HG03439 (cell line): Measurements from ENCODE around the gene HOXA1.

ENCODE experiments used
- ATAC-seq: cut with Tn5 transposase; IDR thresholded peaks from one replicate; pipeline ENCODE4 v1.9.1; 2021; ENCODE audit warnings: mild to moderate bottlenecking, moderate library complexity; ENCODE audit not compliant: unreplicated experiment

HOXA1 gene

DNA sequence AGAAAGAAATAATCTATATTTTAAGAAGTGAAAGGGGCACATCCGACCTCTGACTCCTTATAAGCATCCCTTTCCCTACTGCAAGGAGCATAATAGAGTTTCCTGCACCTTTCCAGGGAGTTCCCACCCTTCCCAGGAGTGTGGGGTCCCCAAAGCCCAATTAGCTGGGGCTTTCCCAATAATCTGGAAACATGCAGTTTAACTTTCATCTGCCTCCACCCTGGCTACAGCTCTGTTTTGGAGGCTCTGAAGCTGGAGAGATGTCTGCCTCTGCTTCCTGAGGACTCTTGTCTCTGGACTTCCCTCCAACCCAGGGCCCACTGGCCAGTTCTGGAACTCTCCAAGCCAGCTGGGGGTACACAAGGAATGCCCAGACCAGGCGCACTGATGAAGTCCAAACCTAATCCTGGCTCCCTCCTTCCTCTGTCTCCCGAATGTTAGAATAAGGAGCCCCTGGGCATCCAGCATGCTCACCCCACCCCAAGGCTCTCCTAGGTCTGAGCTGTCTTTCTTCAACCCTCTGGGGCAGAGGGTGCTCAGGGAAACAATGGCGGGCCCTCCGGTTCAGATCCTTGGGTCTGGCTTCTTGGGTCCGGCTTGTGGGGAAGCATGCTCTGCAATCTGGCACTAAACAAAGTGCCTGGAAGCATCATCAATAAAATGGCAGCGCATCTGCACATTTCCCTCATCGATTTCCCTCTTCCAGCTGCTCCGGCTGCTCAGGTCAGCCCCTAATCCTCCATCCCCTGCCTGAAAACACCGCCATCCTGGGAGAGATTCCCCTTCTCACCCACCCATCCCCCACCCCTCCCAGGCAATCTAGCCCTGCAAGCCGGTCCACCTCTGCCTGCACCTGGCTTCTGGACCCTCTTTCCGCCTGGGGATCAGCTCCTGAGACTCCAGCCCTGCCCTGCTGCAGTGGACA is 21.4 kb upstream of the HOXA1 start:
- ATAC-seq: no peak

DNA sequence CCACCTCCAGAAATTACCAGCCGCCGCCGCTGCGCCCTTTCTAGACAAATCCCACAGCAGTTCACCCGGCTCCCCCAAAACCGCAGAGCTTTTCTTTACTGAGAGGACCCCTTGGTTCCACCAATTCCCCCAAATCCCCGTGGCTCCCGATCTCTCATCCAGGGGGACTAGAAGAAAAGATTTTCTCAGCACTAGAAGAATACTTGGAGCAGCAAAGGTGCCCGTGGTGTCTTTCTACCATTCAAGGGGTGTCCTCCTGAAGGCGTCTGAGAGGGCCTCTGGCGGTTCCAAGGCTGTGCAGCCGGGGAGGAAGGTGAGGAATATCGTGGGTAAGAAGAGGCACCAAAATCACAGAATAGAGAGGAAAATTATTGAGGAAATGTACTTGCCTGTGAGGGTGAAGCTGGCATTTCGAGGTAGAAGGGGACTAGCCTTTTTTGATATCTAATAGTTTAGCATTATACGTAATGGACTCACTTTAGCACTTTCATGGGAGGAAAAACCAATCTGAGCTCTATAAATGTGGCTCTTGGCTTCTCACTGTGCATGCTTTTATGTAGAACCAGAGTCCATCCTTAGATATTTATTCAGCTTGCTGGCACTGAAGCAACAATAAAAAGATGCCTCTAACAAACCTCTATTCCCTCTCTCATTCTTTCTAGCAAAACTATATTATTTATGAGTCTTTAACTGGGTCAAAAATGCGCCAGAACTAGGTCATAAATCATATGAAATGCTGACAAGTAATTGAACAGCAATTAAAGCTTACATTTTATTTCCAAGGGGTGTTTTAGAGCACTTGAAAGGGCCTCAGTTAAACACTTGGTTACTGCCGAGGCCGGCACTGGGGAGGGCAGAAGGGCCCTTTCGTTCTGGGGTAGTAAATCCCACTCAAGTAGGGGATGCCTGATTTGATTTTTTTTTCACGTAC is 20.5 kb upstream of the HOXA1 start:
- ATAC-seq: no peak

DNA sequence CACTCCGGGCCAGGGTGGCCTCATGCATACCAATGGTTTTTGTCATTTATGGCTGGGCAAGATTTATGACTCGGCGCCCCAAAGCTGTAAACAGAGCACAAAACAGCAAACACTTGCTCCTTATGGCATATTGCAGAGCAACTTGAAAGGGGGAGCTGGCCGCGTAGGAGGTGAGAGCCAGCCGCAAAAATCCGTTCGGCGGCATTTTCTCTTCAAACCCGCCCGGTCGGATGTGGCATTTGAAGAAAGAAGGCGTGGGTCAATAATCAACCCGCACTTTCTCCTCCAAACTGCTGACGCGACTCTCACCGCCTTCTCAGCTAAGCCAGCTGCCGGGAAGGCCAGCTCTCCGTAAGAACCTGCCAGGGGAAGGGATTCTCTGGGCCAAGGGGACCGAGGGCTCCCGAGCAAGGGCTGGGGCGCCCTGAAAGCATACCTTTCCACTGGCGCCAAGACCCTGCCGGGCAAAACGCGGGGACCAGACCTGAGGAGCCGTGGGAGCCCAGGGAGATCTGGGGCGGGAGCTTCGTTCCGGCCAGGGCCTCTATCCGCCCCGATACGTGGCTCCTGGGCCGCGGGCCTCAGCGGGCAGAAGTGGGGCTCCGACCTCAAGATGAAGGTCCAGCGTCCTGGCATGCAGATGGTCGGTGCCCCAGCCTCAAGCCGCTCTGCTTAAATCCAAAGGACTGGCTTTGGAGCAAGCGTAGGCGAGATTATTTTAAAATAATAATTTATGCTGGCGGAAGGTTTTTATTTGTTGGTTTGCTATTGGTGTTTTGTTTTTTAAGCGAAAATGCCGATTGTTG is 19.6 kb upstream of the HOXA1 start:
- no peak for ATAC-seq

DNA sequence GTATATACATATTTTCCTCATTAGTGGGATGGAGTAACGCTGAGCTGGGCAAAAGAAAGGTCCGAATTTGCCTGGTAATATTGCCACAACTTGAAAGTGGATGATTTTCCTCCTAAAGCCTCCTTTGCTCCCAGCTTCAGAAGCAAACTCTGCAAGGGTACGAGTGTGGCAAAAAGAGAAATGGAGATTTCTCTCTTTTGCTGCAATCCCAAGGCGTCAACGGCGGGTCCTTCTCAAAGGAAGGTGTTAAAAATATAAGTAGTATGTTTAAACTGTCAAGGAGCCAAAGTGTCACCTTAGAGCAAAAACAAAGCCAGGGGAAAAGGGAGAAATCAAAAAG is 19.1 kb upstream of the HOXA1 start:
- no peak for ATAC-seq

DNA sequence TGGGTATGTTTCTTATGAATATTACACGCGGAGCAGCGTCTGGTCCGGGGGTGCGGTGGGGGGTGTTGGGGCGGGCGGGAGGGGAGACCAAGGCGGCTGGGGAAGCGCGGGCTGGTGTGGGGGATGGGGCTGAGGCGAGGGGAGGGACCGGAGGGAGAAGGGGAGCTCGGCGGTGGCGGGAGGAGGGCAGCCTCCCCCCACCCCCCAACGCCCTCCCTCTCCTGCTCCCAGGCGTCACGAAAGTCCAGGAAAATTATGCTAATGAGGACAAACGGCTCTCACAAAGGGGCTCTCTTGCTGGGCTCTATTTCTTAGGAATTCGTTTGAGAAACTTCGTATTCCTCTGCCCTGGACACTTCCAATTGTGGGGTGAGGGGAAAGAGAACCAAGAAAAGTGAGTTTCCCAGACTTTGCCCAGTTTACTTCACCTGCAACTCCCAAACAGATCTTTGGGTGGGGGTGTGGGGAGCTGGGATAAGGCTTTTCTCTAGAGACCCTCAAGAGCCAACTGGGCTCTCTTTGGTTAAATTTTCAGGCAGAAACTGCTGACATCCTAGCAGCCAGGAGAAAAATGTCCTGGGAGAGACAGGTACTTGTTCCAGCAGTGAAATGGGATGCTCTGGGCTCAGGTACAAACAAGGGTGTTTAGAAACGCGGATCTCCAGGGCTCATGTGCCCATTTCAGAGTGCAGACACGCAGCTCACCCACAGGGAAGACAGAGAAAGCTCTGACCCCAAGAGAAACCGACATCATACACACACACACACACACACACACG is 18.4 kb upstream of the HOXA1 start:
- no peak for ATAC-seq

DNA sequence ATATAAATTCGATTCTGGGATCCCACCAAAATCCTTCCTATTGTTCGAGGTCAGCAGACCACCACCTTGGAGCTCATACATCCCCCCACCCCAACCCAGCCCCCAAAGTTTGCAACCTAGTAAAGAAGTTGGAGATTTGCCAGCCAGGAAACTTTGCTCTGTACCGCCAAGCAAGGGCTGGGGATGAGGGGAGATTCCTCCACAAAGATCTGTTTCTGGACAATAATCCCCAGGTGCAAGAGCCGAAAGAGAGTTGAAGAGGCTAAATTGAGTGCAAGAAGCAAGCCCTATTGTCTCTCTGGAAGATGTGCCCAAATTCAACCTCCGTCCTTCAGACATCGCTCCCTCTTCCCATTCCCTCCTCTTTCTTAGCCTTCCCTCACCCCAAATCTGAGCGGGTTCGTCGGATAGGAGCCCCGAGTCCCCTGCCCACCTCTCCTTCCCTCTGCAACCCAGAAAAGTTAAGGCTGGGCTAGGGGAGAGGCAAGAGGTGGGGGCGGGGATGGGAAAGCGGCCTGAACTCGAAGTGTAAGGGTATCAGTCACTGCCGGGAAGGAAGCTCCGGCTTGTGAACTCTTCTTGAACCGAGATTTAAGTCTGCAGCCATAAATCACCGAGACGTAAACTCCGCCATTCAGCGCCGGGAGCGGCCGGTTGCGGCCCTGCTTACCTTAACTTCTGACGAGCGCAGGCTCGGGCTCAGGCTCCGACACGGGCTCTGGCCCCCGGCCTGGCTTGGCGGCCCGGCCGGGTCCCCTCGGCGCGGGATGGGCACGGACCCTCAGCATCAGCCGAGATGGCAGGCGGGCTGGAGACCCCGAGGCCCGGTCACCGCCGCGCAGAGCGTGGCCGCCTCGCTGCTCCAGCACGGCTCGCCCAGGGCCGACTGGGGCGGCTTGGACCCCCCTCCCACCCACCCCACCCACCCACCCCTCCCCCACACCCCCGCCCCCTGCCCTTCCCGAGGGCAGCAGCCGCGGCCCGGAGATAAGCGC is 17.5 kb upstream of the HOXA1 start:
- ATAC-seq: no peak

DNA sequence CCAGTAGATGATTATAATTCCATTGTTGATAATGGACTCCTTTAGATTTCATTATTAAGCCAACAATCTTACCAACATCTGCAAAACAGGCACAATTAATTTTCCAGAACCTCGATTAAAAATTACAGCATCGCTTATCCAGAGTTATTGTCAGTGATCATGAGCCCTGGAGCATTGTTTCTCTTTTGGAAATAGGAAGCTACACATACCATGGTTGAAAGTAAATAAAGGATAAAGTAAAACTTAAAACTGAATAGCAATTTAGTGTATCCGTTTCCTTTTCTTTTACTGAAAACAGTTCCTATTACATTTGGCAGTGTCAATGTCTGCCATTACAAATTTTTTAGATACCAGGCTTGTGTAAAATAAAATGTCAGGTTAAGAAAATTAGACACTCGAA is 16.6 kb upstream of the HOXA1 start:
- no peak for ATAC-seq

DNA sequence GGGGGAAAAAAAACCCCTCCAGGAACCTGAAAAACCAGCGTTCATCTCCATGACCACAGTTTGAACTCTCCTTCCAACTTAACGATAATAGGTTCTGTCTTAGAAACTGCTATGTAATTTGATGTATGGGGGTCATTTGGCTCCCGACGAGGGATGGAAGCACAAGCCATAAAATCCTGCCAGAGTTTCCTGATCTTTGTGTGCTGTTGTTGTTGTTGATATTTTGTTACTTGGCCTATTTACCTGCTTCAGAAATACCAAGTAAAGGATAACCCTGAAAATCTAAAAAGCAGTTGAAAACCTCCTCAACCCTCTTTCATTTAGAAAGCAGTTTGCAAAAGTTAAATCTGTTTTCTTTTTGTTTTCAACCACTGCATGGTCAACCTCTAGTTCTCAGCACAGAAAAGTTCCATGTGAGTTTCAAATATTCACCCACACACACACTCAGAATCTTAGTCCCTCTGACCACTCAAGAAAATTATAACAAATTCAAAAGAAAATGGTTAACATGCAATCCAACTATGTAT is 16.0 kb upstream of the HOXA1 start:
- no peak for ATAC-seq

DNA sequence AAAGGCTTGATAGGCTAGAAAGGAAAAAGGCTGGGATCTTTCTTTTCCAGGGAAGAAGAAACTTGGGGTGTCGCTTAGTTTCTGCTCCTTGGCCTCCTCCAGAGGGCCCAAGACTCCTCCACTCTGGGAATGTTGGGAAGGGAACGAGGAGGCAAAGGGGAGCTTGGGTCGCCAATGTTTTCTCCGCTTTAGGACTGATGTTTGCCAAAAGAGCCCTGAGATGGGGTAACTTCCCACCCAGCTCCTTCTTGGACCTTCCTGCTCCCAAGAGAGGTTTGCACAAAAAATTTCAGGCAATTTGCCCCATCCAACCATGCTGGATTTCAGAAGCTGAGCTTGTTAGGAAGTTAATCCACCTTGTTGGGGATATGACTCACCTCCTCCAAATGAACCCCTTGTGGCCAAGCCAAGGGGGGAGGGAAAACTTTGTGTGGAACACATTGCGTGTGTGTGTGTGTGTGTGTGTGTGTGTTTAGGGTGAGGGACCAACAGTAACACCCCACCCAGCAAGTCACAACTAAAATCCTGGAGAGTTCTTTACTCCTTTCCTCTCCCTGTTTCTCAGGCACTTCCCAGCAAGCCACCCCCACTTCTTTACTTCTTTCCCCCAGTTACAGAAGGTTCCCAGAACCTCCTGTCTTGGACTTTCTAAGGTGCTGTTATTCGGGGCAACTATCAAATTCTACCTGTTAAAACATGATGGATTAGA is 15.4 kb upstream of the HOXA1 start:
- ATAC-seq: no peak

DNA sequence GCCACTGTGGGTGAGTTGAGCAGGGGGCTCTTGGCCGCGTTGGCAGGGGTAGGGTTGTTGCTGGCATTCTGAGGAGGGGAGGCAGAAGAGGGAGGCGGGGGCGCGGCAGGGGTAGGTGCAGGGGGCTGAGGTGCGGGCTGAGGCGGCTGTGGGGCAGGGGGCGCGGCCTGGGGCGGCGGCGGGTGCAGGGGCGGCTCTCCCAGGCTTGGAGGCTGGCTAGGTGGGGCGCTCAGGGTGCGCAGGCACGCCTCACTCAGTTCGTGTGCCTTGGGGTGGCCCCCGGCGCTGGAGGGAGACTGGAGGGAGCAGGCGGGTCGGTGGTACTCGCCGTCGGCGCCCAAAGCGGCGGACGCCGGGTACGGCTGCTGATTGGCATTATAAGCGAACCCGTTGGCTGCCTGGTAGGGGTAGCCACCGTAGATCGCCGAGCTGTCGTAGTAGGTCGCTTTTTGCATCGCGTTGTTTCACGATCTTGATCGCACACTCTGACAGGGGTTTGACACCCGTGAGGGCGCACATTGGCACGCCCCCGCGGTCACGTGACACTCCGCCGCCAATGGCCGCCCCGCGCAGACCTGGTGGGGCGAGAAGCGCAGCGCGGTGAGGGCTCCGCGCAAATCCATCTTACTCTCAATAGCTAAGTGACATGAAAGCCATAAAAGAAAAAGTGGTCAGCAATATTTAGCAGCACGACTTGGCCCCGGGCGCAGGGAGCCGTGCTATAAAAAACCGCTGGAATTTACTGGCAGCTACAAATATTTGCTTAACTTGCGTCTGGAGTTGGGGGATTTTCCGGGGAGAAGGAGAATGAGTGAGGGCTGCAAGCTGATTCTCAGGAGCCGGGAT is 14.6 kb upstream of the HOXA1 start:
- ATAC-seq: no peak

DNA sequence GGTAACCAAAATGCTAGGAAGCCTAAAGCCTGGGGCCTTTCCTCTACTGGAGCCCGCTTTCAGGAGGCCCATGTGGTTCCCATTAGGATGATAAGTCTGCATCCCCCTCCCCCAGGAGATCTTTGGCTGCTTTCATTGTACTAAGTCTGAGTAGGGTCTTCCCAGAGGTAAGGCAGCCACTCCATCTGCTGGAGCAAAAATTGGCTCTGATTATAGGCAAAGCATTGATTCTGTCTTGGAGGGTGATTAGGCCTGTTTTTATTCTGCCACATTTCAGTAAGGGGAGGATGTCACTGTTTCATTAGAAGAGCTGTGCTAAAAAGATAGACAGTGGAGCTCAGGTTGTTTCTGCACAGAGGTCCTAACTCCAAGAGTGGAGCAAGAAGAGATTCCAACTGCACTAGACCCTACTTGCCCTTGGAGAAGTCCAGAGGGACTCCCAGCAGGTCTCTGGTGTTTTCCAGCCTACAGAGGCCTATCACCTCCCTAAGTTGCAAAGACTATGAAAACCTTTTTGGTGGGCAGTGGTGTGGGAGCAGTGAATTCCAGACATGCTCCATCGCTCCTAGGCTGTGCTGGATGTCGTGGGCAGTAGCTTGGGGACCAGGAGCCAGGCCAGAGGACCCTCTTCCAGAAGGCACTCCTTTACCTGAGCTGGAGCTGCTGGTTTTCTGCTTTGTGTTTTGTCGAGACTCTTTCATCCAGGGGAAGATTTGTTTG is 13.8 kb upstream of the HOXA1 start:
- ATAC-seq: no peak

DNA sequence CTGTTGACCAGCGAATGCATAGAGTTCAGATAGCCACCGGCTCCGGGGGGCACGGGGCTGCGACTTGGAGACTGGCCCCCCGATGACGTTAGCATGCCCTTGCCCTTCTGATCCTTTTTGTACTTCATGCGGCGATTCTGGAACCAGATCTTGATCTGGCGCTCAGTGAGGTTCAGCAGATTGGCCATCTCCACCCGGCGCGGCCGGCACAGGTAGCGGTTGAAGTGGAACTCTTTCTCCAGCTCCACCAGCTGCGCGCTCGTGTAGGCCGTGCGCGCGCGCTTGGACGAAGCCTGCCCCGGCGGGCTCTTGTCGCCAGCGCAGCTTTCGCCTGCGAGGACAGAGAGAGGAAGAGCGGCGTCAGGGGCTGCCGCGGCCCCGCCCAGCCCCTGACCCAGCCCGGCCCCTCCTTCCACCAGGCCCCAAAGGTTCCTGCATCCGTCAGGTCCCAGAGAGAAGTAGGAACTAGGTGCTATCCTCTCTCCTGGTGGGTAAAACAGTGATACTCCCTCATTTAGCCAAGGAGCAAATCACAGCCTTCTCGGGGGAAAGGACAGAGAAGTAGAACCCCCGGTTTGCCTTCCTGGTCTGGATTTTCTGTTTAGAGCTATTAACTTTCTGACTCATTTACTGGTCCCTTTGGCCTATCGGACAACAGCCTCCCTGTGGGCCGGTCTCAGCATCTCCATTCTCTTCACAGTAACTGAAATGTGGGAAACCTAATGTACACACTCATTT is 12.8 kb upstream of the HOXA1 start:
- ATAC-seq: no peak

DNA sequence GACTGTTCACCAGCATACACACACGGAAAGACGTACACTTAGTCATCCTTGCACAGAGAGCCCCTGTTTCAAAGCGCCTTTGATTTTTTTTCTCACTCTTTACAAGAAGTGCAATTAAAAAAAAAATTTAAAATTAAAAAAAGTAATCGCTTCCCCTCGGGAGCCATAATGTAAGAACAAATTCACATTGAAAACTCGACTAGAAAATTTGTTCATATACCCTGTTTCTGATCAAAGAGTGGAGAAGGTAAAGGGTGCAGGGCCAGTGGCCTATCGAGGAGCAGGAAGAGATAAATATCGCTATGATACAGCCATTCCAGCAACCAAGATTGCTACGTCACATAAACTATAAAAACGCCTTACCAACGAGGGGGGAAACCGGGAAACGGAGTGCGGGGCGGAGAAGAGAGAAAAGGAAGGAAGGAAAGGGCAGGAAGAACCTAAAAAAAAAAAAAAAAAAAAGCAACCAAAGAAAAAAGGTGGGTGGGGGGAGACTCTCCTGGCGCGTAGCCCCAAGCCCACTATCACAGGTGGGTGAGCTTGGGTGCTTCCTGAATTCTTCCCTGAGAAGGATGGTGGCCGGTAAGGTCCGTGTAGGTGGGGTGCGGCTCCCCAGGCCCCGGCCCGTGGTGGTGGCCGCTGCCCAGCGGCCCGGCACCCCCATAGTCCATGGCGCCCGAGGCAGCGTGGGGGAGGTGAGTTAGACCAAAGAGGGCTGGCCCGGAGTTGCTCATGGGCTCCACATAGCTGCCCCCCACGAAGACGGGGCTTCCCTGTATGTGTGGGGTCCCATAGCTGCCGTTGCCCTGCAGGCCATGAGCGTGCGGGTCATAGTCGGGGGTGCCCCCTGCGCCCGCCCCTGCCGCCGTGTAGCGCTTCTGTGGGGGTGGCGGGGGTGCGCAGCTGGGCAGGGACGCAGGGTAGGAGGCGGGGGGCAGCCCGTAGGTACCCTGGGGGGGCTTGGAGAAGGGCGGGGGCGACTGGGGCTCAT is 11.9 kb upstream of the HOXA1 start:
- ATAC-seq: no peak

DNA sequence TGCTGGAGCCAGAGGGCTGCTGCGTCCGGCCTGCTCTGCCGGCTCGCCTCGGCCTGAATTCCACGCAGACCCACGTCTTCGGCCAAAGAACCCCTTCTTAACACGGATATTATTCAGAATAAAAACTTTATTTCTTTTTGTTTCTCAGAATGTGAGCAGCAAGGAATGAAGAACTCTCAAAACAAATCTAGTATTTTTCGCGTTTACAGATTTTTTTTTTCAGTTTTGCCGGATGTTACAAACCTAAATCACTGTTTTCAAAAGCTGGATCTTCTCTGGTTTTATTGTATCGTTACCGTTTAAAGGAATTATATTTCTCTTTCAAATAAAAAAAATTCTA is 11.1 kb upstream of the HOXA1 start:
- no peak for ATAC-seq
